HepG2 (cell line): ENCODE data around the gene SUOX.

Experiments used
- KDM6A ChIP-seq: IDR thresholded peaks from 2 replicates; pipeline ENCODE4 v1.6.1; 2016; ENCODE audit warnings: low read depth
- MAX ChIP-seq: IDR thresholded peaks from 2 replicates; pipeline ENCODE4 v1.6.1; 2012; ENCODE audit warnings: inconsistent platforms
- POLR2AphosphoS5 ChIP-seq: IDR thresholded peaks from 2 replicates; pipeline ENCODE4 v1.6.1; 2012; ENCODE audit warnings: low read depth, low read length
- RFX5 ChIP-seq: IDR thresholded peaks from 2 replicates; pipeline ENCODE4 v1.6.1; 2011; ENCODE audit warnings: low read depth, low read length, improper control_type of control experiment
- SAP130 ChIP-seq: IDR thresholded peaks from 2 replicates; pipeline ENCODE4 v1.6.1; 2016; ENCODE audit warnings: low read depth
- ZNF354B ChIP-seq: sonication (generic); formaldehyde crosslinking; IDR thresholded peaks from 2 replicates; pipeline ENCODE4 v1.8.0; 2022; ENCODE audit warnings: mild to moderate bottlenecking, missing genetic modification reagents

GRCh38 chr12:55983232-55983842 is 13.7 kb upstream of the SUOX start:
- TF ChIP-seq POLR2AphosphoS5 (no peak), RFX5 (no peak), SAP130 (no peak), KDM6A (CRISPR knock-in tag) (no peak), MAX (no peak), ZNF354B (CRISPR knock-in tag) (no peak)
